HepG2 (cell line): ENCODE results near the gene ARPC1A. TPM values are rescaled to one million over a fixed set of nuclear protein-coding genes. Genes with fewer than 3 reads are reported as not detected.

Source experiments
- DNMT3B ChIP-seq: conservative IDR thresholded peaks from 2 replicates; pipeline ENCODE4 v1.6.1; 2016; ENCODE audit warnings: missing biosample characterization, control low read depth
- EEA1 ChIP-seq: sonication (generic); formaldehyde crosslinking; IDR thresholded peaks from 2 replicates; pipeline ENCODE4 v1.5.1; 2020; ENCODE audit warnings: mild to moderate bottlenecking, missing genetic modification reagents, borderline replicate concordance
- EHMT2 ChIP-seq: fragments of 200-600 bp; sonication (generic); IDR thresholded peaks from 2 replicates; pipeline ENCODE4 v1.7.0; 2017; ENCODE audit warnings: antibody characterized with exemption, low read depth, low read length, borderline replicate concordance
- ERF ChIP-seq: IDR thresholded peaks from 2 replicates; pipeline ENCODE4 v1.6.1; 2018; ENCODE audit warnings: missing biosample characterization, missing genetic modification reagents
- HMG20A ChIP-seq: IDR thresholded peaks from 2 replicates; pipeline ENCODE4 v1.6.1; 2016; ENCODE audit warnings: borderline replicate concordance
- KLF11 ChIP-seq: IDR thresholded peaks from 2 replicates; pipeline ENCODE4 v1.6.1; 2016; ENCODE audit warnings: missing compliant biosample characterization
- KMT2A ChIP-seq: sonication (generic); formaldehyde crosslinking; IDR thresholded peaks from 2 replicates; pipeline ENCODE4 v1.4.0; 2020; ENCODE audit warnings: missing genetic modification reagents
- SNAPC4 ChIP-seq: sonication (generic); formaldehyde crosslinking; IDR thresholded peaks from 2 replicates; pipeline ENCODE4 v1.4.0; 2020; ENCODE audit warnings: mild to moderate bottlenecking, missing genetic modification reagents
- SRY ChIP-seq: sonication (generic); formaldehyde crosslinking; IDR thresholded peaks from 2 replicates; pipeline ENCODE4 v1.8.0; 2022; ENCODE audit warnings: mild to moderate bottlenecking, missing genetic modification reagents
- STAG1 ChIP-seq: sonication (generic); formaldehyde crosslinking; IDR thresholded peaks from 2 replicates; pipeline ENCODE4 v1.4.0; 2020; ENCODE audit warnings: missing genetic modification reagents
- ZBTB8A ChIP-seq: sonication (generic); formaldehyde crosslinking; IDR thresholded peaks from 2 replicates; pipeline ENCODE4 v1.4.0; 2020; ENCODE audit warnings: mild to moderate bottlenecking, low read depth, missing genetic modification reagents, borderline replicate concordance
- ZNF501 ChIP-seq: sonication (generic); formaldehyde crosslinking; IDR thresholded peaks from 2 replicates; pipeline ENCODE4 v1.5.1; 2020; ENCODE audit warnings: mild to moderate bottlenecking, moderate library complexity, missing genetic modification reagents
- ZNF570 ChIP-seq: sonication (generic); formaldehyde crosslinking; IDR thresholded peaks from 2 replicates; pipeline ENCODE4 v1.4.0; 2020; ENCODE audit warnings: mild to moderate bottlenecking, missing genetic modification reagents, borderline replicate concordance
- ZSCAN22 ChIP-seq: sonication (generic); formaldehyde crosslinking; IDR thresholded peaks from 2 replicates; pipeline ENCODE4 v1.4.0; 2020; ENCODE audit warnings: mild to moderate bottlenecking, missing genetic modification reagents
- polyA plus RNA-seq, 8 experiments: library from polyadenylated mRNA; depleted of rRNA in 3 of 8; stranded (reverse) in 7 of 8; unstranded in 1 of 8; fragments of >200 nt; fragmentation: Illumina TruSeq in 4 of 8; extraction: Trizol in 4 of 8; gene quantifications; 2 replicates each; pipeline versions ENCODE4 v1.2.1 to v1.2.3, GENCODE V29; 2011 to 2016; ENCODE audit warnings: low read depth in 4 of 8, missing spikeins in 1 of 8, mixed read lengths in 1 of 8; ENCODE audit not compliant: insufficient read depth in 1 of 8
- total RNA-seq, 5 experiments: library from RNA; depleted of rRNA; stranded (reverse); fragments of >200 nt; fragmentation: Illumina TruSeq; extraction: Trizol; gene quantifications; 2 replicates each; pipeline ENCODE4 v1.2.3, GENCODE V29; 2016; ENCODE audit warnings: low read depth in 1 of 5
- TF ChIP-seq, protein P1 (sequence below): sonication (generic); formaldehyde crosslinking; IDR thresholded peaks from 2 replicates; pipeline ENCODE4 v1.4.0; 2020; ENCODE audit warnings: mild to moderate bottlenecking, missing genetic modification reagents, borderline replicate concordance
- TF ChIP-seq, protein P2 (sequence below): fragments of 450-650 bp; IDR thresholded peaks from 2 replicates; pipeline ENCODE4 v1.6.1; 2017; ENCODE audit warnings: mild to moderate bottlenecking

ARPC1A gene
- total and polyA plus RNA-seq, 2 of the 13 experiments (the other 11 are each of a cell fraction or from before 2014, with no cell fraction given), result 44.3 to 88.5 TPM

GRCh38 chr7:99325592-99326407 lies at the start of gene ARPC1A (continued):
- 0 out of 2 replicates have a peak, but pooled peaks have one; percentile 12 for TF ChIP-seq DNMT3B (CRISPR knock-in tag)
- no peak for TF ChIP-seq ZNF570 (CRISPR knock-in tag)
- TF ChIP-seq, protein P1, sequence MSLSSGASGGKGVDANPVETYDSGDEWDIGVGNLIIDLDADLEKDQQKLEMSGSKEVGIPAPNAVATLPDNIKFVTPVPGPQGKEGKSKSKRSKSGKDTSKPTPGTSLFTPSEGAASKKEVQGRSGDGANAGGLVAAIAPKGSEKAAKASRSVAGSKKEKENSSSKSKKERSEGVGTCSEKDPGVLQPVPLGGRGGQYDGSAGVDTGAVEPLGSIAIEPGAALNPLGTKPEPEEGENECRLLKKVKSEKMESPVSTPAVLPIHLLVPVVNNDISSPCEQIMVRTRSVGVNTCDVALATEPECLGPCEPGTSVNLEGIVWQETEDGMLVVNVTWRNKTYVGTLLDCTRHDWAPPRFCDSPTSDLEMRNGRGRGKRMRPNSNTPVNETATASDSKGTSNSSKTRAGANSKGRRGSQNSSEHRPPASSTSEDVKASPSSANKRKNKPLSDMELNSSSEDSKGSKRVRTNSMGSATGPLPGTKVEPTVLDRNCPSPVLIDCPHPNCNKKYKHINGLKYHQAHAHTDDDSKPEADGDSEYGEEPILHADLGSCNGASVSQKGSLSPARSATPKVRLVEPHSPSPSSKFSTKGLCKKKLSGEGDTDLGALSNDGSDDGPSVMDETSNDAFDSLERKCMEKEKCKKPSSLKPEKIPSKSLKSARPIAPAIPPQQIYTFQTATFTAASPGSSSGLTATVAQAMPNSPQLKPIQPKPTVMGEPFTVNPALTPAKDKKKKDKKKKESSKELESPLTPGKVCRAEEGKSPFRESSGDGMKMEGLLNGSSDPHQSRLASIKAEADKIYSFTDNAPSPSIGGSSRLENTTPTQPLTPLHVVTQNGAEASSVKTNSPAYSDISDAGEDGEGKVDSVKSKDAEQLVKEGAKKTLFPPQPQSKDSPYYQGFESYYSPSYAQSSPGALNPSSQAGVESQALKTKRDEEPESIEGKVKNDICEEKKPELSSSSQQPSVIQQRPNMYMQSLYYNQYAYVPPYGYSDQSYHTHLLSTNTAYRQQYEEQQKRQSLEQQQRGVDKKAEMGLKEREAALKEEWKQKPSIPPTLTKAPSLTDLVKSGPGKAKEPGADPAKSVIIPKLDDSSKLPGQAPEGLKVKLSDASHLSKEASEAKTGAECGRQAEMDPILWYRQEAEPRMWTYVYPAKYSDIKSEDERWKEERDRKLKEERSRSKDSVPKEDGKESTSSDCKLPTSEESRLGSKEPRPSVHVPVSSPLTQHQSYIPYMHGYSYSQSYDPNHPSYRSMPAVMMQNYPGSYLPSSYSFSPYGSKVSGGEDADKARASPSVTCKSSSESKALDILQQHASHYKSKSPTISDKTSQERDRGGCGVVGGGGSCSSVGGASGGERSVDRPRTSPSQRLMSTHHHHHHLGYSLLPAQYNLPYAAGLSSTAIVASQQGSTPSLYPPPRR (CRISPR knock-in tag), result 0 out of 2 replicates have a peak, but pooled peaks have one; percentile 34
- no peak for TF ChIP-seq SNAPC4 (CRISPR knock-in tag)
- TF ChIP-seq ZBTB8A (CRISPR knock-in tag), result no peak
- no peak for TF ChIP-seq ZSCAN22
- TF ChIP-seq, protein P2, sequence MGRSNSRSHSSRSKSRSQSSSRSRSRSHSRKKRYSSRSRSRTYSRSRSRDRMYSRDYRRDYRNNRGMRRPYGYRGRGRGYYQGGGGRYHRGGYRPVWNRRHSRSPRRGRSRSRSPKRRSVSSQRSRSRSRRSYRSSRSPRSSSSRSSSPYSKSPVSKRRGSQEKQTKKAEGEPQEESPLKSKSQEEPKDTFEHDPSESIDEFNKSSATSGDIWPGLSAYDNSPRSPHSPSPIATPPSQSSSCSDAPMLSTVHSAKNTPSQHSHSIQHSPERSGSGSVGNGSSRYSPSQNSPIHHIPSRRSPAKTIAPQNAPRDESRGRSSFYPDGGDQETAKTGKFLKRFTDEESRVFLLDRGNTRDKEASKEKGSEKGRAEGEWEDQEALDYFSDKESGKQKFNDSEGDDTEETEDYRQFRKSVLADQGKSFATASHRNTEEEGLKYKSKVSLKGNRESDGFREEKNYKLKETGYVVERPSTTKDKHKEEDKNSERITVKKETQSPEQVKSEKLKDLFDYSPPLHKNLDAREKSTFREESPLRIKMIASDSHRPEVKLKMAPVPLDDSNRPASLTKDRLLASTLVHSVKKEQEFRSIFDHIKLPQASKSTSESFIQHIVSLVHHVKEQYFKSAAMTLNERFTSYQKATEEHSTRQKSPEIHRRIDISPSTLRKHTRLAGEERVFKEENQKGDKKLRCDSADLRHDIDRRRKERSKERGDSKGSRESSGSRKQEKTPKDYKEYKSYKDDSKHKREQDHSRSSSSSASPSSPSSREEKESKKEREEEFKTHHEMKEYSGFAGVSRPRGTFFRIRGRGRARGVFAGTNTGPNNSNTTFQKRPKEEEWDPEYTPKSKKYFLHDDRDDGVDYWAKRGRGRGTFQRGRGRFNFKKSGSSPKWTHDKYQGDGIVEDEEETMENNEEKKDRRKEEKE, result no peak
- TF ChIP-seq KLF11 (CRISPR knock-in tag), result peak; percentile 56; the same call in 1 of the 2 replicates
- TF ChIP-seq SRY (CRISPR knock-in tag), result peak; percentile 80; the same call in 1 of the 2 replicates
- TF ChIP-seq ERF (CRISPR knock-in tag), result peak; percentile 80; the same call in 1 of the 2 replicates
- 0 out of 2 replicates have a peak, but pooled peaks have one; percentile 18 for TF ChIP-seq STAG1 (CRISPR knock-in tag)
- peak; percentile 77 for TF ChIP-seq EEA1 (CRISPR knock-in tag)
- no peak for TF ChIP-seq EHMT2
- TF ChIP-seq ZNF501 (CRISPR knock-in tag), result peak; percentile 92
- TF ChIP-seq KMT2A (CRISPR knock-in tag), result peak; percentile 99
- TF ChIP-seq HMG20A, result peak; percentile 22; the same call in 1 of the 2 replicates
